GM10847 (cell line): ENCODE data around the gene BATF3.

ENCODE experiments used
- POLR2A ChIP-seq: IDR thresholded peaks from 2 replicates; pipeline ENCODE4 v1.6.1; 2011; ENCODE audit not compliant: insufficient read length; ENCODE audit errors: extremely low read depth

The BATF3 gene

GRCh38 chr1:212691561-212692071 lies 8.0 kb downstream of the BATF3 start:
- no peak for TF ChIP-seq POLR2A

- TF ChIP-seq POLR2A = no peak
These were observed 8.7 kb downstream of the BATF3 start for GRCh38 chr1:212690816-212691403.

GRCh38 chr1:212689758-212690529 lies 9.7 kb downstream of the BATF3 start:
- TF ChIP-seq POLR2A = no peak

GRCh38 chr1:212689196-212689725 lies 10.4 kb downstream of the BATF3 start:
- no peak for TF ChIP-seq POLR2A

GRCh38 chr1:212688341-212689047 lies 11.1 kb downstream of the BATF3 start:
- no peak for TF ChIP-seq POLR2A

- no peak for TF ChIP-seq POLR2A
These were observed 11.8 kb downstream of the BATF3 start for GRCh38 chr1:212687811-212688210.

- TF ChIP-seq POLR2A = no peak
These were observed 13.0 kb downstream of the BATF3 start for GRCh38 chr1:212686591-212686990.

GRCh38 chr1:212686069-212686468 lies 13.6 kb downstream of the BATF3 start:
- TF ChIP-seq POLR2A = no peak

- no peak for TF ChIP-seq POLR2A
These were observed 14.2 kb downstream of the BATF3 start for GRCh38 chr1:212685429-212685828.

- no peak for TF ChIP-seq POLR2A
These were observed 15.0 kb downstream of the BATF3 start for GRCh38 chr1:212684521-212685090.

- TF ChIP-seq POLR2A = no peak
These were observed 15.6 kb downstream of the BATF3 start for GRCh38 chr1:212684076-212684475.

GRCh38 chr1:212683357-212683722 lies 16.3 kb downstream of the BATF3 start:
- TF ChIP-seq POLR2A = peak; percentile 33

GRCh38 chr1:212680680-212681389 lies 18.8 kb downstream of the BATF3 start:
- TF ChIP-seq POLR2A = no peak

- TF ChIP-seq POLR2A = no peak
These were observed 20.9 kb downstream of the BATF3 start for GRCh38 chr1:212678456-212679410.

GRCh38 chr1:212677573-212677972 lies 22.1 kb downstream of the BATF3 start:
- no peak for TF ChIP-seq POLR2A
